Stimulated activated CD8-positive, alpha-beta memory T cell treated with anti-CD3 and anti-CD28 coated beads, Interleukin-12 subunit alpha, Interleukin-12 subunit beta, amount 100 ng/mL, for 24 hours (primary cell): Measurements from ENCODE around the gene PLEKHG3.

Experiments
- DNase-seq: peaks from one replicate; pipeline ENCODE4 v3.0.0-alpha.2; 2020; ENCODE audit errors: extremely low read depth

Gene PLEKHG3

DNA sequence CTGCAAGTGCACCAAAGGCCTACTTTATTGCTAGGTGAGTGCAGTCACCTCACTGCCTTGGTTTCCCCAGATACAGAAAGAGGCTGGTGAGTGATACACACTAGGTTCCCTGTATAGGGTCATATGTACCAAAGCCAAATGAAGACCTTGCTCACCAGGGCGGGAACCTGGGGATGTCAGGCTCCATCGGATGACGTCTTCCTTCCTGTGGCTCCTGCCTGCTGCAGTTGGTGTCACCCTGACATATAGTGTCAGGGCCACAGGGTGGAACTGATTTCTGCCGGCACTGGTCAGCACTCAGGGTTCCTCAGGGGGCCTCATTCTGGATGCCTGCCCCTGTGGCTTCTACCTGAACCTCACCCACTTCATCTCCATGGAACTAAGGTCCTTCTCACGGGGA, 43.1 kb downstream of the PLEKHG3 start:
- no peak for DNase-seq

DNA sequence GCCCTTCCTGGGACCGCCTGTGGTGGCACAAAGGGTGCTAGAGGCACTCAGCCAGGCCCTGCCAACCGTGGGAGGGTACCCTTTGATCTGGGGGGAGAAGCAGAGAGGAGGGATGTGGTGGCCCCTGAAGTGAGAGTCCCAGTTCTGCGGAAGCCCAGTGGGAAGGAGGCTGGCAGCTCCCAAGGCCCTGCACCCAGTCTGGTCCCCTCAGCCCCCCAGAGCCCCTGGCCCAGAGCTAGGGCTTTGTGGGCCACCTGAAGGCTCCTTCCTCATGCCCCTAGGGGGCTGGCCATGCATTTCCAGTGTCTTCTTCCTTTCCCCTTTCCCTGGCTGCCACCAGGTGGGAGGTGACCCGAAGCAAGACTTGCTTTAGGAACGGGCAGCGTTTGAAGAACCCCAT, 44.3 kb downstream of the PLEKHG3 start:
- DNase-seq: no peak

DNA sequence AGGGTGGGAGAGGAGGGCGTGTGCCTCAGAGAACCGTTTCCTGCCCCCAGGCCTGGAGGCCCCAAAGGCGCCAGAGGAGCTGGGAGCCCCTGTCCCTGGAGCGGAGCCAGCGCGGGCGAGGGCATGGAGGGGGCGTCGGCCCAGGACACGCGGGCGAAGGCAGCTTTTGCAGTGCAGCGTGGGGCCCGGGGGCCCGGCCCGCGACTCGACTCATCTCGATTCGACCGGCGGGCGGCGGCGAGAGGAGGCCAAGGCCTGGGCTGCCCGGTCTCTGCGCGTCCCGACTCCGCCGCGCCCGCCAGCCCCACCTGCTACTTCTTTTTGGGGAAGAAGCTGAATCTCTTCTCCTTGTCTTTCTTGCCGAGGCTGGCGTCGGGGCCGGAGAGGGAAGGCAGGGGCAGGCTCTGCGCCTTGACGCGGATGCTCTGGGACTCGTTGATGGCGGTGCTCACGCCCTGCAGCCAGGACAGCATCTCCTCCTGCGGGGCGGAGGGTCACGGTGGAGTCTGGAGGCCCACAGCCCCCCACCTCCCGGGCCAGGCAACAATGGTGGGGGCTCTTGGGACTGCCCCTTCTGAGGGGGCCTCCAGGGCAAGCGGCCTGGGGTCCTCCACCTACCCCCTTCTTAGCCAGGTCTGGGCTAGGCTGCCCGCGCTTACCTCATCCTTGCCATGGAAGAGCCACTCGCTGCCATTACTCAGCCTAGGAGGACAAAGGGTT, 44.9 kb downstream of the PLEKHG3 start:
- DNase-seq: no peak

DNA sequence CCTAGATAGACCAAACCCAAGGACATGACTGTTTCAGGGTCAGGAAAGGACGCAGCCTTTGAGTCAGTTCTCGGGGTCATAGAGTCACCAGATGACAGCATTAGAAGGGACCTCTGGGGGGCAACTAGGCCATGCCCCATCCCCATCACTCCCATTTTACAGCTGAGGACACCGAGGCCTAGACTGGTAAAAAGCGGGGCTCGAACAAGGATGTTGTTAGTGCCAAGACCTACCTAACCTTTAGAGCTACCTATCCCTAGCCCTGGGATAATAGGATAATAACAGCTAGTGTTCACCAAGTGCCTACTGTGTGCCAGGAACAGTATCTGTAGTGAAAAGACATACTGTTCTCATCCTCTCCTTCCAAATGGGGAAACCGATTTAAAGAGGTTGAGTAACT, 48.7 kb downstream of the PLEKHG3 start:
- no peak for DNase-seq

DNA sequence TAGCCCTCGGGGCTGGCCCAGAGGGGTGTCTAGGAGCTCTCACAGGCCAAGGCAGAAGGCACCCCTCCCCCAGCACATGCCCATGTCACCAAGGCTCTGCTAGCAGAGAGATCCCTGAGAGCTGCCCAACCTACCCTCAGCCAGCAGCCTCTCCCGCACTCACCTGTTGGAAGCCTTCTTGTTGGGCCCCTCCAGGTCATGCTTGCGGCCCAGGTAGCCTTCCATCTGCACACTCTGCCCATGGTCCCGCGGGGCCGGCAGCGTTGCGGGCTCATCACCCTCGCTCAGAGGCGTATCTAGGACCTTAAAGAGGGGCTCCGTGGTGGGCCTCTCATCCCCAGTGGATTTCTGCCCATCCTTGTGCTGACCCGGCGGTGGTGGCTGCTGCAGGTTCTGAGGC, 49.1 kb downstream of the PLEKHG3 start:
- DNase-seq: no peak

DNA sequence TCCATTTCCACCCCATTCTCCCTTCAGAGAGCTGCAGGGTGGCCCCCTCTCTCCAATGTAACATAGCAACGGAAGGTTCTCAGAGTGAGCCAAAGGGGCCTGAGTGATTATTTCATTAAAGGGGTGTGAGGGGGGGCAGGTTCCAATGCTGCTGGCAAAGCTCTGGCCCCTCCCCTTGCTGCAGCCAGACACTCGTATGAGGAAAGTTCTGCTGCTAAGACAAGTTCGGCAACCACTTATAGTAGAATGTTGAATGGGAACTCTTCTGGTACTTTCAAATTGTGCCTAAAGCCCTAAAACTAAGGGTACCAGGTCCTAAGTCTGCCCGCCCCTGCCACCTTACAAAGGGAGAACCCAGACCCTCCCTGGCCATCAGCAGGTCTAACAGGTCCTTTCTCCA, 49.8 kb downstream of the PLEKHG3 start:
- DNase-seq: no peak

DNA sequence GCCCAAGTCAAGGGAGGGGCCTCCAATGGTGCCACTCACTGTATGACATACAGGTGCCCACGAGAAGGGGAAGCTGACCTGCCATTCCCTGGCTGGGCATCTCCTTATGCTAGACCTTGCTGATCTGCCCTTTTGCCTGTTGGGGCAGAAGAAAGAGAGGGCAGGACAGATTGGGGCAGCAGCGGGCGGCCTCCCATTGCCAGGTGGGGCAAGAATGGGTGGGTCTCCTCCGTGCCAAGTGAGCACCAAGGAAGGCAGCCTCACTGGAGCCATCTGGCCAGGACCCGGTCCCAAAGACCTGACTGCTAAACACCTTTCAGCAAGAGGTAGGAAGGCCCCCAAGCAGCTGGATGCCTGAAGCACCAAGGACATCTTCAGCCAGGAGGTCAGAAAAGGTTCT, 50.5 kb downstream of the PLEKHG3 start:
- no peak for DNase-seq

DNA sequence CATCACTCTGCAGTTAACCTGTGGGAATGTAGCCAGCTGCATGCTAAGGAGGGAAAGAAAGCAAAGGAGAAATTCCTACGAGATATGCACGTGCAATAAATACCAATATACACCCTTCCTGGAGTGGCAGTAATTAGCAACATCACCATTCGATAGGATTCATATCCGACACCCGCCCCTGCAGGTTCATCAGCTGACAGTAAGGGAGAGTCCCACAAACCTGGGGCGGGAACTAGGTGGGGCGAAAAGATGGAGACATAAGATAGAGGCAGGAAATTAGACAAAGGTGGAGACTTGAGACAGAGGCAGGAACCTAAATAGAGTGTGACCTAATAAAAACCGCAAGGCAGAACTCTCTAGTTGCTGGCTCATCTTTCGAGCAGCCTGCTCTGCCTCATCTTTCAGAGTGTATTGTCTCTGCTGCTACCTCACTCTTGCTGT, 51.6 kb downstream of the PLEKHG3 start:
- no peak for DNase-seq

DNA sequence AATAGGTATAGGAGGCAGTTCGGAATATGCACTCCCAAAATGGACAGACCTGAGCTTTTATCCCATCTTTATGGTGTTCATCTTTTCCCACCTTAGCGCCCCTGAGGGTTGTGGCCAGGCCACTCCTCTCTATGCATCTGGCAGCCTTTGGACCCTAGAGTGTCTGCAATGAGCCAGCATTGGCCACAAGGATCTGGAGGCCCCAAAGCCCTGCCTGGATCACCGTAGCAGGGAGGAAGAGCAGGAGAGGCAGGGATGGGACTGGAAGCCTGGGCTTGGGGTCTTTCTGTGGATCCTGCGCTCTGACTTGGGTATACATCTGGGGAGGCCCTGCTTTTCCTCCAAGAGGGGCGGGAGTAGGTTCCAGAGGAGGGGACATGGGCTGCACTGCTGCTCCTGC, 52.5 kb downstream of the PLEKHG3 start:
- DNase-seq: no peak

DNA sequence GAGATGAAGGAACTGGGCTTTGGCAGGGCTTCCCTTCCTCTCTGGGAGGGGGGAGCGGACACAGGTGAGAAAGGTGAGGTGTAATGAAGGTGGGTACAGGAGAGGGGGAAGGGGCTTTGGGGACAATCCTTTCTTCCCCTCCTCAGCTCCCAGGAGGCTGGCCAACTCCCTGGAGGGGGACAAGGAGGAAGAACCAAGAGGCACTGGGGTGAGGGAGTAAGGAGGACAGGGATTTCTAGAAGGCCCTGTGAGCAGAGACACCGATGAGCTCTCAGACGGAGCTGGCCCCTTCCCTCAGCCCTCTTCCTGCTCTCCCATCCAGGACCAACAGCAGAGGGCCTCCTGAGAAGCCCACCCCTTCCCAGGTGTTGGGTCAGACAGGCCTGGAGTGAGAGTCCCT, 53.4 kb downstream of the PLEKHG3 start:
- no peak for DNase-seq

DNA sequence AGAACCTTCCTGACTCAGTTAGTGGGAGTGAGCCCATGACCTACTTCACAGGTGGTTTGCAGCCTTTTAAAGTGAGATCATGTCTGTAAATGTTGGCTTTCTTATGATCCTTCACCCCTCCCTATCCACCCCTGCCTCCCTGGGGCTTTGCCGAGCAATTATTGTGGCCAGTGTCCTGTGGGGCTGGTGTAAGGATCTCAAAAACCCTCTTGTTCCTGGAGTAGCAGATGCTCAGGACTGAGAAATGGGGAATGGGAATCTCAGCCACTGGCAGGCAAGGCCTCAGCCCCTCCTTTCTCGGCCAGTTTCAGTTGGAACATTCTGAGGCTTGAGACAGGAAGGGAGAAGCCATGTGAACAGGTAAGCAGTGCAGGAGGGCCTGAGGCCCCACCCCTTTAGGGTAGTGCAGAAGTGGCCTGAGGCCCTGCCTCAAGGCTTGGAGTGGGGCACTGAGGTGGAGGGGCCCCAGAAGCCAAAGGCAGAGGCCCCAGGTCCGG, 53.8 kb downstream of the PLEKHG3 start:
- no peak for DNase-seq

DNA sequence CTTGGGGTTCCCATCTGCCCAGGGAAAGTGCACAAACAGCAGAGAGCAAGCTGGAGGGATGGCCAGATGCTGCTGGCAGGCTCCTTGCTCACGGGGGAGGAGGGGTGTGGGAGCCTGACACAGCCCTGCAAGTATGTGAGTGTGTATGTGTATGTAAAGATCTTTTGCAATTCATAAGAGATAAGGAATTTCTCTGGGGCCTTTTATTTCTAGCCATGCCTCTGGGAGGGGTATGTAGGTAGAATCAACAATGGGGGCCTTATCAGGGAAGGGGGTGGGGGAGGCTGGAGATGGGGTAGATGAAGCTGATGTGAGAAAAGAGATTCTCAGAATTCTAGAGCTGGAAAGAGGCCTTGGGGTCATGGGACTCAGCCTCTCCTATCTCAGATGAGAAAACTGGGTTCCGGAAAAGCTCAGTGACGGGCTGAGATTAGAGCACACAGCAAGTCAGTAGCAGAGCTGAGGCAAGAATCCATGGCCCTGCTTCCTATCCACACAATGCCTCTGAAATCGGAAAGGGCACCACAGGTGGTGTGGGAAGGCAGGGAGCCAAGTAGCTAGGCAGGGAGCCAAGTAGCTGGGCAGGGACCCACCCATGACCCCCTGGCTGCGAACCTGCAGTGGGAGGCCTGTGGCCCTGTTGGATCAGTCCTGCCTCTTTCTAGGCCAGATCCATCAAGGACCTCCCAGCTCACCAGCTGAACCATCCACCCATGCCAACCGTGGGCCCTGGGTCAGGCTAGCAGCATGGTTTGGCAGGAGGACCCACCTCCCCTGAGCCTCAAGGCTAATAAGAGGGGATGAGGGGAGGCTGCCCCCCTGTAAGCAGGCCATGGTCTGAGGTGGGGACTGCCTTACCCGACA, 54.7 kb downstream of the PLEKHG3 start:
- no peak for DNase-seq

DNA sequence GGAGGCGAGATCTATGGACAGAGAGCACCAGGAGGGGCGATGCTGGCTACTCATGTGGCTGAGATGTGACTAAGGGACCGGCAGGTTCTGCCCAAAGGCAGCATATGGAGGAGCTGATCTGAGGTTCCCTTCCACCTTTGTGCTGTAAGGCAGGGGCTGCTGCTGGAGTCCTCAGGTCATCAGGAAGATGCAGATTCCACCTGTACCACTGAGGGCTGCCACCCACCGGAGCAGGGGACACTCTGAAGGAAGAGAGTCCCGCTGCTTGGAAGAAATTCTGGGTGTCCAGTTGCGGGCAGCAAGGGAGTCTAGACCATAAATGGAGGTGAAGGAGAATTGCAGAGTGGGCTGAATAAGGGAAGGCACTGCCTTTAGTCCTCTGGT, 55.3 kb downstream of the PLEKHG3 start:
- no peak for DNase-seq

DNA sequence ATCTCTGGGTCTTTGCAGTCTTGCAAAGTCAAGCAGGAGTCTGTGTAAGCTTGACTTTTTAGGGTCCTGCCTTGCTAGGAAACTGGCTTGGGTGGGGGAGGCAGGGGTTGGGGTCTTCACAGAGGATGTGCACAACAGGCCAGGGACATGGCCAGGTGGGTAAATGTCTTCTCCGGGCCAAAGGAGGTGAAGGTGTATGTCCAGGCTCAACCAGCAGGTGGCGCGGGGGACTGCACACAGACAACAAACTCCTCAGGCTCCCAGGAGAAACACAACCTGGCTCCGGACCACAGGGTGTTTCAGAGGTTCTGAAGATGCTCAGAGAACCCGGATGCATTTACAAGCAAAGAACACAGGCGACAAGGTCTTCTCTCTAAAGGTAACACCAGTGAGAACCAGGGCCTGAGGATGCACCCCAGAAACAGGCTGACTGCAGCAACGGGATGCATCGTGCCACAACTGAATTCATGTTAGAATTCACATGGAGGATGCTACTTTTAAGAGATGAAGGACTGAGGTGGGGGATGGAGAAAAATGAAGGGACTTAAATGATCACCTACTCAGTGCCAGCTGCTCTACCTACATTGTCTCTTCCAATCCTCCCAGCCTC, 56.0 kb downstream of the PLEKHG3 start:
- no peak for DNase-seq

DNA sequence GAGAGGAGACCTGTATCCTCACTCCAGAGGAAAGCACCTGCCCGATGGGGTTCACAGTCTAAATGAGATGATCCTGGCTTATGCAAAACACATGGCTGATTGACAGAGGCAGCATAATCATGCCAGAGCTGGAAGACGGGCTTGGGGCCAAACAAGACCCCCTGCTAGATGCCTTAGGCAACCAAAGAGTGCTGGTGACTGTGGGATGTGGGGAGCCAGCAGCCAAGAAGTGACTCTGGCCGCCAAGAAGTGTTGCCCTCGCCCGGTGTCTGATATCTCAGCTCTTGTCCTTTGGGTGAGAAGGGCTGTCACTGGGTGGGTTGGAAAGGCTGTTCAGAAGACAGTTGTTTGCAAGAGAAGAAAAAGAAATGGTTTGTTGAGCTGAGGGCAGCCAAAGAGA, 56.7 kb downstream of the PLEKHG3 start:
- DNase-seq: no peak

DNA sequence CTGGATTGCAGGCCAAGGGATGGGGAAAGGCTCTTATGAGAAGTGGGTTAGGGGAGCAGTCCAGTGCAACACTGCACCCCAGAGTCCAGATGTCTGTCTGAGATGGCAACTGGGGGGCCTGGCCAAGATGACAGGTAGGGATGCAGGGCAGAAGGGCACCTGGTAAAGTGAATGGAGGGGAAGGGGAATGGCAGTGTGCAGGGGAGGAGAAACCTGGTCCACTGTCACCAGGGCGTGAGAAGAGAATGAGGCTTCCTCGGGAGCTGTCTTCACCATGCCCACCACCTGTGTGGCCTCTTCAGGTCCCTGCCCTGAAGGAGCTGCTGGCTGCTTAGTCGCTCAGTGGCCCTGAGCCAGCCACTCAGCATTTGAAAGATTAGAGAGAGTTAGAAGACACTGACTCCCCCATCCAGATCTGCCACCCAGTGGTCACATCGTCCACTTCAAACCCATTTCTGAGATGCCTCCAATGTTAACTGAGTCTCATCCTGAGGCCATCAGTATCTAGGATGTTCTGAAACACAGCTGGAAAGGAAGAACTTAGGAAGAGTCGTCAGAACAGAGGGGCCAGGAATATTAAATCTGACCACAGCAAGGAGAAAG, 57.3 kb downstream of the PLEKHG3 start:
- no peak for DNase-seq

DNA sequence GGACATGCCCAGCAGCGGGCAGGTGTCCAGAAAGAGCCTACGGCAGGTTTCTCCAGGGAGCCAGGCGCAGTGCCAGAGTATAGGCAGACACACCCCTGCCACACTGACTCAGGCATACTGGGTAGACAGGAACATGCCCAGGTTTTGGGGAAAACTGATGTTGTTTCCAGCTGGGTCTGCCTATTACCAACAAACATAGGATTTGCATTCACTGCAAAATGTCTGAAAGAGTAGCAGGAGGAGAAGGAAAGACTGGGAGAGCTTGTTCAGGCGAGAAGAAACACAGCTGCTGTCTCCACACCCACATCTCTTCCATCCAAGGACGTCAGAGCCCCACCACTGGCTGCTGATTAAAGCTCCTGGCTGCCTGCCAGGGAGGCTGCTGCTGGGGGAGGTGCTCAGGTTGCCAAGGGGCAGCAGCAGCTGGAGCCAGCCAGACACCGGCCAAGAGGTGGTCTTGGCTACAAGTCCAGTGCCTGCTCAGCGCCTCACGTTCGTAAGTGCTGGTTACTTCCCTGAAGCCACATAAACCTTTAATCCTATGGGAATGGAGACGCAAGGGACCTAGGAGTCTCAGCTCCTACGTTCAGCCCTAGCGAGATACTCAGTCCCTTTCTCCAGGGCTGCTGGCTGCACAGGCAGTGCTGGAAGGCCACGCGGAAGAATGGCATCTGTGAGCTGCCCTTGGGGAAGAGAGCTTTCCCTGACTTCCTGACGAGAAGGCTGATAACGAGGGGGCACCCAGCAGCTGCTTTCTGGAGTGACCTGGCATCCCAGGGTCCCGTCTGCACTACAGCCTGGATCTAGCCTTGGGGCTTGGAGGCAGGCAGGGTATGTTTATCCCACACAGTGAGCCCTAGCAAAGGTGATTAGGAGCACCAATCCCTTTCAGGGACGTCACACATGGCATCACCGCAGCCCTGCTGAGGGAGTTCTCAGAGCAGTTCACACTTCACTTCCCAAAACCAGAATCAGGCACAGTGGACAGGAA, 58.1 kb downstream of the PLEKHG3 start:
- no peak for DNase-seq

DNA sequence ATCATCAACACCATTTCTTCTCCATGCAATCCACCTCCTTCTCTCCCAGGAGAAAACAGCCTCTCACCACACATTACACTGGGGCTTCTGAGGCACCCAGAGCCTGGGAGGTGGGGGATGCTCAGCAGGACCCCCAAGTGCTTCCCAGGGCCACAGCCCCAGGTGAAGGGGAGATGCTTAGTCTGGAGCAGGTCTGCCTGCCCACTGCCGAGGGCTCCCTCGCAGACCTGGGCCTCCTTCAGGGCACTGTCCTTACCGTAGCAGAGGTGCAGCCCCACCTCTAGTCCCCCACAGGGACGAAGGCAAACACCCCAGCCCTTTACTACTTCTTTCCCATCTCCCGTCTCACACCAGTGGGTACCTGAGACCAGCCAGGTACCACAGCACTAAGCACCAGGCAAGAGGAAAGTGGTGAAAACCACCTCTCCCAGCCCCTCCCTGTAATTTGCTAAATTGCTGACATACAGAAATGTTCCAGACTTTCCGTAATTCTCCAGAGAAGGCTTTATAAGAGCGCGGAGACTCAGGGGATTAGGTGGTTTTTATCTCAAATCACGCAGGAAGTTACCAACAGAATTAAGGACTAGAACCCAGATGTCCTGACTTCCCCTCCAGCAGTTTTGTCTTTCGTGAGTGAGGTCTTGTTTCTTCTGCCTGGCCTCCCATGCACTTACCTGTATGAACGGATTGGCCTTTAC, 59.0 kb downstream of the PLEKHG3 start:
- DNase-seq: no peak

DNA sequence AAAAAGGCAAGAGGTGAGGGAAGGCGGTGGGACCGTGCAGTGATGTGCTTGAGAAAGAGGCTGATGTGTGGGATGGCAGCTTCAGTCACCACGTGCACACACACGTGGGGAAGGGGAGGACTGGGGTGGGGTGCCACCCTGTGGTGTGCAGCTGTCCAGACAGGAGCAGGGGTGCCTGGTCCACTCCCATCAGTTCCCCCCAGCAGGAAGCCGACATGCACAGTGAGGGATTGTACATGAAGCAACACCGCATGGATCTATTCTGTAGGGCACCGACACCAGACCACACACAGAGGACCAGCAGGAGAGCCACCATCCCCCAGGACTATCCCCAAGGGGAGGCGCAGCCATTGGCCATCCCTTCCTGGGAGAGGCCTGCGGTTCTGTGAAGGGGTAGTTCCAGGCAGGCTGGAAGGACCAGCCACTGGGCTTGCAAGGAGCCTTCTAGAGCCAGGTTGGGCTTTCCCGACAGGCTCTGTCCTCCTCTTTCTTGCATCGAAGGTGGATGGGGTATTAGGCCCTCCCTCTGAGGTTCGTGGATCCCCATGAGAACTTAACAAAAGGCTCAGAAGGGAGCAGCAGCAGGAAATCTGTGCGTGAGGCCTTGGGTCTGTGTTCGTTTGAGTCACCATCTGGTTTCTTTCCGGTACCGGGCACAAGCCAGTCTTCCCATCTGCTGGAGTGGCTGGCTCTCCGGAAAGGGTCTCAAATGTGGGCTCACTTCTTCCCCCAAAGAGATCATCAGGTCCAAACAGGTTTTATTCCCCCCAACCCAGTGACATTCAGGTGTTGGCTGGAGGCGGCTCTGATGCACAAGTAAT, 59.8 kb downstream of the PLEKHG3 start:
- DNase-seq: no peak
